Panc1 (cell line): ENCODE results near the gene GFAP. TPM values are rescaled to one million over a fixed set of nuclear protein-coding genes. Genes with fewer than 3 reads are reported as not detected.
A peak's percentile ranks its signal among the peaks of the same experiment; 100 is the strongest.

Experiments
- ATAC-seq: fragments of 200-7000 bp; cut with Tn5 transposase; 2 replicates; pipeline ENCODE4 v1.9.1; 2020; ENCODE audit warnings: mild to moderate bottlenecking, moderate library complexity
- BruUV-seq: library from RNA; stranded (reverse); fragments of 400-500 nt; replicated peaks from 2 replicates; lab custom pipeline; 2021; lab: Mats Ljungman, UMichigan
- CTCF ChIA-PET: fragments of 300-600 bp; sonication (Branson Sonifier 250); formaldehyde crosslinking; loops from one replicate; lab custom pipeline; 2022; ENCODE audit warnings: antibody characterized with exemption; lab: Charles Lee
- POLR2A ChIA-PET: fragments of 300-600 bp; sonication (Branson Sonifier 250); formaldehyde crosslinking; loops from one replicate; lab custom pipeline; 2022; ENCODE audit warnings: antibody characterized with exemption; lab: Charles Lee
- DNase-seq: peaks from one replicate; pipeline ENCODE4 v3.0.0-alpha.2; 2010; ENCODE audit warnings: low read depth, low spot score
- H3K27ac ChIP-seq: 2 replicates; pipeline ENCODE4 v1.5.1; 2011; ENCODE audit warnings: mild to moderate bottlenecking, low read length, inconsistent platforms
- H3K27me3 ChIP-seq: fragments of 200-500 bp; sonication (Bioruptor generic); 2 replicates; pipeline ENCODE4 v1.6.0; 2014; ENCODE audit warnings: low read length, inconsistent platforms; ENCODE audit not compliant: control insufficient read depth, insufficient read depth
- H3K36me3 ChIP-seq: fragments of 200-500 bp; sonication (Bioruptor generic); 2 replicates; pipeline ENCODE4 v1.5.1; 2014; ENCODE audit warnings: inconsistent platforms, mild to moderate bottlenecking, low read length, moderate library complexity; ENCODE audit not compliant: control insufficient read depth, insufficient read depth
- H3K4me1 ChIP-seq: 2 replicates; pipeline ENCODE4 v1.5.1; 2011; ENCODE audit warnings: inconsistent platforms, mild to moderate bottlenecking, low read length, moderate library complexity; ENCODE audit not compliant: control insufficient read depth, insufficient read depth
- H3K4me3 ChIP-seq, 2 experiments: 2 replicates each; pipeline ENCODE4 v1.5.1; 2011 to 2012; ENCODE audit warnings: low read depth in 2 of 2, low read length in 2 of 2, mild to moderate bottlenecking in 2 of 2, inconsistent platforms in 1 of 2, moderate library complexity in 1 of 2
- H3K9me3 ChIP-seq: fragments of 200-500 bp; sonication (Bioruptor generic); 2 replicates; pipeline ENCODE4 v1.5.1; 2014; ENCODE audit warnings: low read depth, mild to moderate bottlenecking, inconsistent platforms, low read length, moderate library complexity; ENCODE audit not compliant: control insufficient read depth, insufficient read depth
- CTCF ChIP-seq: fragments of 450-650 bp; IDR thresholded peaks from 2 replicates; pipeline ENCODE4 v1.5.1; 2017; ENCODE audit warnings: mild to moderate bottlenecking
- POLR2AphosphoS5 ChIP-seq: IDR thresholded peaks from 2 replicates; pipeline ENCODE4 v1.6.1; 2012; ENCODE audit warnings: mild to moderate bottlenecking, low read depth, low read length, moderate library complexity
- REST ChIP-seq, 2 experiments: IDR thresholded peaks; 2 replicates each; pipeline ENCODE4 v1.6.1; 2011 to 2012; ENCODE audit warnings: low read depth in 2 of 2, control low read depth in 1 of 2, low read length in 1 of 2, mild to moderate bottlenecking in 1 of 2, moderate library complexity in 1 of 2; ENCODE audit not compliant: insufficient read depth in 1 of 2
- SIN3A ChIP-seq: IDR thresholded peaks from 2 replicates; pipeline ENCODE4 v1.6.1; 2012; ENCODE audit warnings: low read depth, mild to moderate bottlenecking, low read length, moderate library complexity, borderline replicate concordance; ENCODE audit not compliant: insufficient read depth
- TCF7L2 ChIP-seq: IDR thresholded peaks from 2 replicates; pipeline ENCODE4 v1.6.1; 2011; ENCODE audit warnings: mild to moderate bottlenecking, low read depth, low read length, inconsistent platforms
- in situ Hi-C: cut with HindIII; loops from 2 replicates; pipeline ENCODE4 v1.10.0; 2016; ENCODE audit warnings: low sequenced_read_pairs, low pct_unique_long_range_greater_than_20kb
- intact Hi-C: fragments of 100-400 bp; cut with micrococcal nuclease; formaldehyde crosslinking; loops from one replicate; pipeline ENCODE4 v1.10.0; 2022; ENCODE audit not compliant: unreplicated experiment
- total RNA-seq: library from RNA; stranded (reverse); gene quantifications from one replicate; pipeline ENCODE4 v1.2.1, GENCODE V29; 2021; ENCODE audit not compliant: unreplicated experiment

Gene GFAP
- total RNA-seq, 1 experiment from 2014 or later: not detected

GRCh38 chr17:44906010-44906646, 9.2 kb downstream of the GFAP start:
- Histone ChIP-seq H3K4me1 (peaks cover 5% of the 10 kb centered on the region), H3K9me3 (no peaks in the 10 kb centered on the region), H3K27ac (no peak overlapping the region), H3K27me3 (no peaks in the 10 kb centered on the region), H3K36me3 (no peaks in the 10 kb centered on the region), H3K4me3 (no peak overlapping the region)
- TF ChIP-seq SIN3A (no peak), POLR2AphosphoS5 (no peak), CTCF (no peak), REST (IDR thresholded peaks at IDR 0.05; ENCODE audit: insufficient read depth in 1 of 2, low read depth in 2 of 2, low read length in 1 of 2) (no peak), TCF7L2 (no peak)
- ATAC-seq (0 out of 2 replicates have a peak, but pooled peaks have one; percentile 27), DNase-seq (no peak)
- ChIA-PET CTCF (no interaction called here), POLR2A (no interaction called here)
- intact Hi-C loops (no loop called here), in situ Hi-C loops (no loop called here)
- no TSS peak for BruUV-seq

- TF ChIP-seq REST (IDR thresholded peaks at IDR 0.05; ENCODE audit: insufficient read depth in 1 of 2, low read depth in 2 of 2, low read length in 1 of 2) (no peak), TCF7L2 (no peak), POLR2AphosphoS5 (no peak)
- ChIA-PET POLR2A (no interaction called here), CTCF (no interaction called here)
- H3K36me3 ChIP-seq: no peaks in the 10 kb centered on the region
- no peak overlapping the region for H3K4me3 ChIP-seq
- no peaks in the 10 kb centered on the region for H3K27me3 ChIP-seq
- in situ Hi-C loops: no loop called here
- no peak for DNase-seq
- intact Hi-C loops: no loop called here
- no TSS peak for BruUV-seq
- no peak for ATAC-seq
- peaks cover 12% of the 10 kb centered on the region for H3K4me1 ChIP-seq
- H3K9me3 ChIP-seq: no peaks in the 10 kb centered on the region
- no peak overlapping the region for H3K27ac ChIP-seq
Observed at GRCh38 chr17:44905006-44906000, 10.0 kb downstream of the GFAP start.
